Limb (tissue), 2 donors: ENCODE results near the gene GRID1.

Experiments used
- DNase-seq, 2 donors: peaks; one replicate each; pipeline ENCODE4 v3.0.0-alpha.2; 2016; ENCODE audit errors: extremely low spot score in 2 of 2

The GRID1 gene

GRCh38 chr10:85638797-85639196 lies 727.8 kb downstream of the GRID1 start:
- no peak for DNase-seq

GRCh38 chr10:85635650-85636049 lies 730.9 kb downstream of the GRID1 start:
- peak in 1 of 2 donors; percentile 4 for DNase-seq

- no peak for DNase-seq
Measured at GRCh38 chr10:85624511-85624910, 742.1 kb downstream of the GRID1 start.

- peak in 1 of 2 donors; percentile 3 for DNase-seq
Measured at GRCh38 chr10:85623758-85624157, 742.8 kb downstream of the GRID1 start.

GRCh38 chr10:85623342-85623741 lies 743.3 kb downstream of the GRID1 start:
- DNase-seq = no peak

- DNase-seq = no peak
Measured at GRCh38 chr10:85622425-85622824, 744.2 kb downstream of the GRID1 start.

- DNase-seq = no peak
Measured at GRCh38 chr10:85621562-85621961, 745.0 kb downstream of the GRID1 start.

- peak in 1 of 2 donors; percentile 3 for DNase-seq
Measured at GRCh38 chr10:85620807-85621206, 745.8 kb downstream of the GRID1 start.

- DNase-seq = peak in 1 of 2 donors; percentile 7
Measured at GRCh38 chr10:85619832-85620231, 746.8 kb downstream of the GRID1 start.

GRCh38 chr10:85618841-85619240 lies 747.8 kb downstream of the GRID1 start:
- peak in 1 of 2 donors; percentile 21 for DNase-seq

GRCh38 chr10:85617751-85618546 lies 748.6 kb downstream of the GRID1 start:
- DNase-seq = peak in 1 of 2 donors; percentile 11

- peak in 1 of 2 donors; percentile 5 for DNase-seq
Measured at GRCh38 chr10:85615556-85615955, 751.0 kb downstream of the GRID1 start.

GRCh38 chr10:85614981-85615380 lies 751.6 kb downstream of the GRID1 start:
- DNase-seq = no peak

- peak in 1 of 2 donors; percentile 3 for DNase-seq
Measured at GRCh38 chr10:85614566-85614965, 752.0 kb downstream of the GRID1 start.

- peak in 1 of 2 donors; percentile 16 for DNase-seq
Measured at GRCh38 chr10:85613391-85613790, 753.2 kb downstream of the GRID1 start.

GRCh38 chr10:85612833-85613232 lies 753.8 kb downstream of the GRID1 start:
- peak in 1 of 2 donors; percentile 8 for DNase-seq

- peak in 1 of 2 donors; percentile 6 for DNase-seq
Measured at GRCh38 chr10:85612378-85612775, 754.2 kb downstream of the GRID1 start.

GRCh38 chr10:85611746-85612377 lies 754.7 kb downstream of the GRID1 start:
- DNase-seq = peak in 1 of 2 donors; percentile 16

- peak in 1 of 2 donors; percentile 4 for DNase-seq
Measured at GRCh38 chr10:85611093-85611740, 755.4 kb downstream of the GRID1 start.

- DNase-seq = peak in 1 of 2 donors; percentile 3
Measured at GRCh38 chr10:85610381-85611092, 756.1 kb downstream of the GRID1 start.

GRCh38 chr10:85609509-85609908 lies 757.1 kb downstream of the GRID1 start:
- DNase-seq = peak in 1 of 2 donors; percentile 16
